ENCODE data around the gene ATXN7L1. TPM values are rescaled to one million over a fixed set of nuclear protein-coding genes. Genes with fewer than 3 reads are reported as not detected.
A peak's percentile ranks its signal among the peaks of the same experiment; 100 is the strongest.
"Not testable (repeated sequence)": the region's sequence is repeated elsewhere in the genome, so short reads cannot be mapped to it uniquely, and the experiment has no call there.

Gene ATXN7L1
- total RNA-seq, 1 donor from 2014 or later, result 5.3 TPM

GRCh38 chr7:105794741-105795729, 81.4 kb downstream of the ATXN7L1 start:
- intact Hi-C loops (cut with DNase I), result no loop called here
- DNase-seq (no peak), ATAC-seq (ENCODE audit: poor library complexity) (peak; percentile 81)

GRCh38 chr7:105792488-105793370, 83.7 kb downstream of the ATXN7L1 start:
- ATAC-seq (ENCODE audit: poor library complexity) (no peak), DNase-seq (no peak)
- intact Hi-C loops (cut with DNase I), result no loop called here

GRCh38 chr7:105791926-105792325, 84.5 kb downstream of the ATXN7L1 start:
- intact Hi-C loops (cut with DNase I), result no loop called here
- no peak for DNase-seq
- ATAC-seq (ENCODE audit: poor library complexity), result no peak

GRCh38 chr7:105790996-105791395, 85.4 kb downstream of the ATXN7L1 start:
- ATAC-seq (ENCODE audit: poor library complexity) (no peak), DNase-seq (no peak)
- intact Hi-C loops (cut with DNase I), result no loop called here

- ATAC-seq (ENCODE audit: poor library complexity); DNase-seq; intact Hi-C loops (cut with DNase I): not testable (repeated sequence)
These were observed 85.9 kb downstream of the ATXN7L1 start for GRCh38 chr7:105790452-105790851.

GRCh38 chr7:105788816-105789349, 87.5 kb downstream of the ATXN7L1 start:
- intact Hi-C loops (cut with DNase I), result no loop called here
- no peak for DNase-seq
- ATAC-seq (ENCODE audit: poor library complexity), result no peak

- DNase-seq (no peak), ATAC-seq (ENCODE audit: poor library complexity) (no peak)
- intact Hi-C loops (cut with DNase I), result no loop called here
These were observed 88.0 kb downstream of the ATXN7L1 start for GRCh38 chr7:105788356-105788755.

- intact Hi-C loops (cut with DNase I), result no loop called here
- no peak for ATAC-seq (ENCODE audit: poor library complexity)
These were observed 88.6 kb downstream of the ATXN7L1 start for GRCh38 chr7:105787793-105788192.

GRCh38 chr7:105786520-105787470, 89.6 kb downstream of the ATXN7L1 start:
- intact Hi-C loops (cut with DNase I), result no loop called here

More at GRCh38 chr7:105787793-105788192, 88.6 kb downstream of the ATXN7L1 start:
- no peak for DNase-seq

GRCh38 chr7:105782391-105783042, 93.9 kb downstream of the ATXN7L1 start:
- intact Hi-C loops (cut with DNase I), result no loop called here
- ATAC-seq (ENCODE audit: poor library complexity) (no peak), DNase-seq (no peak)

More at GRCh38 chr7:105786520-105787470, 89.6 kb downstream of the ATXN7L1 start:
- ATAC-seq (ENCODE audit: poor library complexity) (no peak), DNase-seq (no peak)

GRCh38 chr7:105779856-105780780, 96.3 kb downstream of the ATXN7L1 start:
- ATAC-seq (ENCODE audit: poor library complexity), result no peak
- DNase-seq, result no peak
- intact Hi-C loops (cut with DNase I), result no loop called here

GRCh38 chr7:105778956-105779355, 97.4 kb downstream of the ATXN7L1 start:
- intact Hi-C loops (cut with DNase I), result no loop called here
- ATAC-seq (ENCODE audit: poor library complexity), result no peak
- DNase-seq, result no peak

- ATAC-seq (ENCODE audit: poor library complexity), result no peak
- intact Hi-C loops (cut with DNase I), result no loop called here
- no peak for DNase-seq
These were observed 99.2 kb downstream of the ATXN7L1 start for GRCh38 chr7:105776986-105777910.

GRCh38 chr7:105776068-105776790, 100.2 kb downstream of the ATXN7L1 start:
- peak; percentile 34 for ATAC-seq (ENCODE audit: poor library complexity)
- peak; percentile 62 for DNase-seq
- intact Hi-C loops (cut with DNase I), result no loop called here

- no peak for ATAC-seq (ENCODE audit: poor library complexity)
- intact Hi-C loops (cut with DNase I), result no loop called here
- DNase-seq, result no peak
These were observed 100.8 kb downstream of the ATXN7L1 start for GRCh38 chr7:105775580-105775979.

Measured in Right ventricle myocardium superior (tissue), 1 donor.